ENCODE data around the gene PRH2. TPM values are rescaled to one million over a fixed set of nuclear protein-coding genes. Genes with fewer than 3 reads are reported as not detected.

The PRH2 gene
- total RNA-seq, 4 donors from 2014 or later: not detected

- no peak for TF ChIP-seq CTCF (IDR thresholded peaks at IDR 0.05; ENCODE audit: low read depth)
Observed at GRCh38 chr12:10957741-10958140, 28.7 kb downstream of the PRH2 start.

- no peak for TF ChIP-seq CTCF (IDR thresholded peaks at IDR 0.05; ENCODE audit: low read depth)
Observed at GRCh38 chr12:10959804-10960203, 30.8 kb downstream of the PRH2 start.

- no peak for TF ChIP-seq CTCF (IDR thresholded peaks at IDR 0.05; ENCODE audit: low read depth)
Observed at GRCh38 chr12:10960211-10960610, 31.2 kb downstream of the PRH2 start.

GRCh38 chr12:10965476-10965875 is 36.4 kb downstream of the PRH2 start:
- TF ChIP-seq CTCF (IDR thresholded peaks at IDR 0.05; ENCODE audit: low read depth): no peak

- no peak for TF ChIP-seq CTCF (IDR thresholded peaks at IDR 0.05; ENCODE audit: low read depth)
Observed at GRCh38 chr12:10966314-10966713, 37.3 kb downstream of the PRH2 start.

GRCh38 chr12:10967409-10967808 is 38.4 kb downstream of the PRH2 start:
- TF ChIP-seq CTCF (IDR thresholded peaks at IDR 0.05; ENCODE audit: low read depth): no peak

- TF ChIP-seq CTCF (IDR thresholded peaks at IDR 0.05; ENCODE audit: low read depth): no peak
Observed at GRCh38 chr12:10968765-10969456, 39.9 kb downstream of the PRH2 start.

Data from subcutaneous adipose tissue (tissue), 4 donors.